ENCODE measurements around the gene DVL3.
"Not testable (repeated sequence)": the region's sequence is repeated elsewhere in the genome, so short reads cannot be mapped to it uniquely, and the experiment has no call there.

Gene DVL3

DNA sequence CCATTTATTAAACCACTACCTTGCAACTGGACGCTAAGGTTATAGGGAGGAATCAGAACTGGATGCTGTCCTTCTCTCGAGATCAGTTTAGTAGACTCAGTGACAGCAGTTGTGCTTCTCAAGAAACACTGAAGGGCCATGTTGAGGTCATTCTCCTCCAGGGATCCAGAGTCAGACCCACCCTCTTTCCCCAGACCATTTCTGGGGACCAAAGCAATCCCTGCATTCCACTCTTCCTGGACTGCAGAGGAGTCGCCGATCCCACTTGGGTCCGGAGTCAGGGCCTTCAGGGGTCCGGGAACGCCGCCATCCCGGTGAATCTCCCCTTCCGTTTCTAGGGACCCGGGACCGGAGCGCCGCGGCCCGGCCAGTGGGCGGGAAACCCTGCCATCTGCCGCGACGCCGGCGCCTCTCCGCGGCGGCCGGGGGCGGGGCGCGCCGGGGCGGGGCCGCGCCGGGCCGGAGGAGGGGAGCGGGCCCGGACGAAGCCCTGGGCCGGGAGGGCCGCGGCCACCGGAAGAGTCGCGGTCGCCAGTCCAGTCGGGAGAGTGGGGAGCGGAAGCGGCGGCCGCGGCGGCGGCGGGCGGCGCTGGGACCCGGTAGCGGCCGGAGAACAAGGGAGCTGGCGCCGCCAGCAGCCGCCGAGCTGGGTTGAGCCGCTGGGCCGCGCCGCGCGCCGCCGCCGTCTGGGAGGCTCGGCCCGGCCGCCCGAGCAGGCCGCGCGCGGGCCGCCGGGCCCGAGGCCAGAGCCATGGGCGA lies at the start of gene DVL3:
DVL3 (plus strand) TSS at position 493 of the 759 bp plus-strand sequence; CDS start at position 752, 259 bp downstream.
- DNase-seq (ENCODE audit: low spot score), result peak; percentile 69

DNA sequence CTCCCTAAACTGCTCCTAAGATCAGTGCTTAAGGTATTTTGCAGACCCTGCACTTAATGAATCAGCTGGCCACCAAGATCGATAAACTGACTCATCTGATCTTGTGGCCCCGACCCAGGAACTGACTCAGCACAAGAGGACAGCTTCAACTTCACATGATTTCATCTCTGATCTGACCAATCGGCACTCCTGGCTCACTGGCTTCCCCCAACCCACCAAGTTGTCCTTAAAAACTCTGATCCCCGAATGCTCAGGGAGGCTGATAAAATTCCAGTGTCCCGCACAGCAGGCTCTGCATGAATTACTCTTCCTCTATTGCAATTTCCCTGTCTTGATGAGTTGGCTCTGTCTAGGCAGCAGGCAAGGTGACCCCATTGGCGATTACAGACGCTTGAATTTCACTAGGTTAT lies 44.9 kb upstream of the DVL3 start:
- DNase-seq (ENCODE audit: low spot score), result no peak

DNA sequence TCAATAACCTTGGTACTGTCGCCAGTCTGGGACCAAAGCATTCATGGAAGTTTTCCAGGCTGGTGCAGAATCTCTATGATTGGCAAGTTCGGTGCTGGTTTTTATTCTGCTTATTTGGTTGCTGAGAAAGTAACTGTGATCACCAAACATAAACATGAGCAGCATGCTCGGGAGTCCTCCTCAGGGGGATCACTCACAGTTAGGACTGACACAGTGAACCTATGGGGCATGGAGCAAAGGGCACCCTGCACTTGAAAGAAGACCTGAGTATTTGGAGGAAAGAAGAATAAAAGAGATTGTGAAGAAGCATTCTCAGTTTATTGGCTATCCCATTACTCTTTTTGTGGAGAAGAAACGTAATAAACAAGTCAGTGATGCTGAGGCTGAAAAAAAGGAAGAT lies 39.2 kb upstream of the DVL3 start:
- no peak for DNase-seq (ENCODE audit: low spot score)

DNA sequence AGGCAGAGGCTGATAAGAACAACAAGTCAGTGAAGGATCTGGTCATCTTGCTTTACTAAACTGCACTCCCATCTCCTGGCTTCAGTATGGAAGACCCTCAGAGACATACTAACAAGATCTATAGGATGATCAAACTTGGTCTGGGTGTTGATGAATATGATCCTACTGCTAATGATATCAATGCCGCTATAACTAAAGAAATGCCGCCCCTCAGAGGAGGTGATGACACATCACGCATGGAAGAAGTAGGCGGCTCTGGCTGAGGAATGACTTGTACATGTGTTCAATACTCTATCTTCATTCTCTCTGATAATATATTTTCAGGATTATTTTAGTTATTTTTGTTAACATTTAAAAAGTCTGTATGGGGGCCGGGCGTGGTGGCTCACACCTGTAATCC lies 37.5 kb upstream of the DVL3 start:
- no peak for DNase-seq (ENCODE audit: low spot score)

DNA sequence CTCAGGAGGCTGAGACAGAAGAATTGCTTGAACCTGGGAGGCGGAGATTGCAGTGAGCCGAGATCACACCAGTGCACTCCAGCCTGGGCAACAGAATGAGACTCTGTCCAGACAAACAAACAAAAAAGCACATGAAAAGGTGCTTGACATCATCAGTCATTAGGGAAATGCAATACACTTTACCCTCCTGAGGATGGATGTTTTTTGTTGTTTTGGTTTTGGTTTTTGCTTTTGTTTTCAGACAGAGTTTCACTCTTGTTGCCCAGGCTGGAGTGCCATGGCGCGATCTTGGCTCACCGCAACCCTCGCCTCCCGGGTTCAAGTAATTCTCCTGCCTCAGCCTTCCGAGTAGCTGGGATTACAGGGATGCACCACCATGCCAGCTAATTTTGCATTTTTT lies 34.1 kb upstream of the DVL3 start:
- not testable (repeated sequence) for DNase-seq (ENCODE audit: low spot score)

DNA sequence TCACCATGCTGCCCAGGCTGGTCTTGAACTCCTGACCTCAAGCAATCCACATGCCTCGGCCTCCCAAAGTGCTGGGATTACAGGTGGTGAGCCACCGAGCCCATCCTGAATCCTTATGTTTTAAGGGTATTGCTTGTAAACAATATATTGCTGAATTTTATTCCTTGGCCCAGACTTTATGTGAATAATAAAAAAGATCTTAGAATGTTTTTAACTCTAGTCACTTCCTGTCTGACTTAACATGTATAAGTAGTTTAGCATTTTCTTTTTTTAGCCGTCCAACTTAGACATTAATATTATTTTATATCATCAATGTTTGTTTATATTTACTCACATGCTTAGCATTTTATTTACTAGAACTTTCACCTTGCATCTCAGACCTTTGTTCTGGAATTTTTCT lies 29.2 kb upstream of the DVL3 start:
- DNase-seq (ENCODE audit: low spot score), result no peak

DNA sequence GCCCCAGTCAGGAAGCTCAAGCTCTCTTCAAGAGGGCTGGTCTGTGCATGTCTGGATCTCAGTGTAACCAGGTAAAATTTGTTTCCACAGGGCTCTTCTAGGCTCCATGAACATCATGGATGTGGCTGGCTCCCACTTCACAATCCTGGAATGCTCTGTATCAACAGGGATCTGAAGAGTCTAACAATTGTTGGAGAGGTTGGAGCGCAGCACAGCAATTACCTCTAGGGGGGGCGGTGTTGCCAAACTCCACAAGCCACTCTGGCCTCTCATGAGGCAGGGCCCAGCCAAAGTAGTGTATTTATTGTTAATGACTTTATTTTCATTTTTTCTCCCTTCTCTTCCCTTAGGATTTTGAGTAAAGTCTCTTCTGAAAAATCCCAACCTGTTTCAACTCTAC lies 26.2 kb upstream of the DVL3 start:
- no peak for DNase-seq (ENCODE audit: low spot score)

DNA sequence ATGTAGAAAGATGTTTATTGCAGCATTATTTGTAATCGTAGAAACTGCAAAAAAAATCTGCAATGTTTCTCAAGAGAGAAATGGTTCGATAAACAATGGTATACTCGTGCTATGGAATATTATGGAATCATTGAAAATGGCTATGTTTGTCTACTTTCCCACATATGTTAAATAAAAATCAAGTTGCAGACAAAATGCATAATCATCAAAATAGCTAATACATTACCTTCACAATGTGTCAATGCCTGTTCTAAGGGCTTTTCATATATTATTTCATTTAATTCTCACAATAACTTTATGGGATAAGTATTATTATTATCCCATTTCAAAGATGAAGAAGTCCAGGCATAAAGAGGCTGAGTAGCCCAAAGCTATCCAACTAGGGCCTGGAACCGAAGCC lies 22.2 kb upstream of the DVL3 start:
- DNase-seq (ENCODE audit: low spot score), result no peak

DNA sequence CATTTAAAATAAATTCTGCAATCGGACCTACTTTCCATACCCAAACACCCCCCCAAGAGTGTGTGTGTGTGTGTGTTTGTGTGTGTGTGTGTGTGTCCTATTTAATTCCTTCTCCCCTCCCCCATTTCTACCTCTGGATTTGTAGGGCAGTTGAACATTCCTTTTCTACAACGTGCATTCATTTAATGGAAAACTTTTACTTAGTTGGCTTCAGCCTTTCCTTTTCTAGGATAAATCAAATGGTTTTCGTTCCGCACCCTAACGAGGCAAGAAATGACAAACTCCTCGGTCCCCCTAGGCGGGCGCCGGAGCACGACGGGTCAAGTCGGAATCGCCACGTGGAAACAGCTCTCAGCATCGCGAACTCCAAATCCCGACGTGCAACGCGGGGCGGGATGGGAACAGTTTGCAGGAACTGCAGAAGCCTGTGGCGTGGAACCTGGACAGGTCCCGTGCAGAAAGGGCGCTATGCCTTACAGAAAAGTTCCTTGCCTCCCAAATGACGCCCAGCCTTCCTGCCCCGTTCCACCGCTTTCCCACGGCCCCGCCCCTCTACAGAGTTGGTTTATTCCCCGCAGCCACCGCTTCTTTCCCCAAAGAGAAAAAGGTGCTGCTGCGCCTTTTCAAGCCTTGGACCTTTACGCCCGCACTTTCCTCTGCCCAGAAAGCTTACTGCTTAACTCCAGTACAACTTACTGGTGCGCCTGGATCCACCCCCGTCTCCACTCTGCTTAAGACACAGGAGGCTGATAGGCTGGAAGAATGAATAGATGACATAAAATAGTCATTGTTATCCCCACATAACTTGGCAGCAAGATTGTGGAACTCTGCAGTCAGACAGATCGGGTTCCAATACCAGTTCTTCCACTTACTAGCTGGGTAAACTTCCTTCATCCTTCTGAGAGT lies 21.1 kb upstream of the DVL3 start:
- DNase-seq (ENCODE audit: low spot score), result peak; percentile 82

DNA sequence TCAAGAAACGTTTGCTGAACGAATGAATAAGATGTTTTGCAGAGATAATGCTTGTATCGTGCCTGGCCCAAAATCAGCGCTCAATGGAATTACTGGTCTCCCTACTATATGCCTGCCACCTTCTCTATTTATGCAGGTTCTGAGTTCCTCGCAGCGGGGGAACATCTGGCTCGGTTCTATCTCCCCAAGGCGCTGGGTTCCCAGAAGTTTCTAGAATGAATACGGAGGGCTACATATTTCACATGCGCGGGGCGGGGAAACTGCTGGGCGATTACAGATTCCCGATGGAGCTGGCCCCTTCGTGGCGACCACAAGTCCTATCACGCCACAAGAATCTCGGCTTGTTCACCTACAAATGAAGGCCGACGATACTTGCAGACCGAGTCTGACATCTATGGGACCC lies 20.4 kb upstream of the DVL3 start:
- DNase-seq (ENCODE audit: low spot score), result no peak

DNA sequence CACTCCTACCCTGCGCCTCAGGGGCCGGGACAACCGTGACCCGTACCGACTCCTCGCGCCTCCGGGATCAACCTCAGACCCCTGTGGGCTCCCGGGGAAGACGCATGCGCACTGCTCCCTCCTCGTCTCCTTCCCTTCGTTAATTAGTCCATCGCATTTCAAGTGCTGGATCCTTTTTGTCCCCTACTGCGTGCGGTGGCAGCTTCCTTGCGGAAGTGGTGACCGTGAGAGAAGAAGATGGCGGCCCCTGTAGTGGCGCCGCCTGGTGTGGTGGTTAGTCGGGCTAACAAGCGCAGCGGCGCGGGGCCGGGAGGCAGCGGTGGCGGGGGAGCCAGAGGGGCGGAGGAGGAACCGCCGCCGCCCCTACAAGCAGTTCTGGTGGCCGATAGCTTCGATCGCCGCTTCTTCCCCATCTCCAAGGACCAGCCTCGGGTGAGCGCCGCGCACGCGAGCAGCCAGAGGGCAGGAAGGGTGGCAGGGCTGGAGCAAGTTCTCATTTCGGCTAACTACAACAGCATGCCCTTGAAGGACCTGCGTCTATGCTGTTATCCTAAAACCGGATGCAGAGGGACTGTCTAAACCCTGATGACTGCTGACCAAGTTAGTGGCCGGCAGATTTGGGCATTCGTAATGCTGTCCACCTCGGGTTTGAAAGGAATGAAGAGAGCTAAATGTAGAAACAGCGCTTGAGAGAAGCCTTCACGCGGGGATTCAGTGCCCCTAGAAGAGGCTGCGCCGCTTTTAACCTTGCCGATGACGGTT lies 19.8 kb upstream of the DVL3 start, which contains the start of gene EIF2B5:
EIF2B5 (plus strand) TSS at position 210 of the 762 bp plus-strand sequence; CDS start at position 238, 28 bp downstream.
- DNase-seq (ENCODE audit: low spot score), result peak; percentile 95

DNA sequence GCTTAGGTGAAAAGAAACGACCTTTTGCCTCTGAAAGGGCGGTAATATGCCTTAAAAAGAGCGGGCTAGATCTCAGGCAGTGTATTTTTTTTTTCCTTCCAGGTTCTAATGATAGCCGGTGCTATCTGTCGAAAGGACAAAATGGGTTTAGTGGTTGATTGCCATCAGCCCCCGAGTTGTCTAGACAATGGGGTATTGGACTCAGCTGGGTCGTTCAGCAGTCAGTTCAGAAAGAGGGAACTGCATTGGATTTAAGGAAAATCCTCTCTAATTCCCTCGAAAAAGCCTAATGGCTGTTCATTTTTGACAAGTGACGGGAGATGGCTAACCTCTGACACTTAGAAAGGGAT lies 19.3 kb upstream of the DVL3 start:
- DNase-seq (ENCODE audit: low spot score), result no peak

DNA sequence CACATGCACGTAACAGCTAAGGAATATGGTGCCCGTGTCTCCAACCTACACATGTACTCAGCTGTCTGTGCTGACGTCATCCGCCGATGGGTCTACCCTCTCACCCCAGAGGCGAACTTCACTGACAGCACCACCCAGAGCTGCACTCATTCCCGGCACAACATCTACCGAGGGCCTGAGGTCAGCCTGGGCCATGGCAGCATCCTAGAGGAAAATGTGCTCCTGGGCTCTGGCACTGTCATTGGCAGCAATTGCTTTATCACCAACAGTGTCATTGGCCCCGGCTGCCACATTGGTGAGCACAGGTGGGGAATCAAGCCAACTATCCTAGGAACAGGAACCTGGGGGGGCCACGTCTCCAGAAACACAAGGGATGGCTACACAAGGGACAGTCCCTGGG lies 14.7 kb upstream of the DVL3 start:
- no peak for DNase-seq (ENCODE audit: low spot score)

DNA sequence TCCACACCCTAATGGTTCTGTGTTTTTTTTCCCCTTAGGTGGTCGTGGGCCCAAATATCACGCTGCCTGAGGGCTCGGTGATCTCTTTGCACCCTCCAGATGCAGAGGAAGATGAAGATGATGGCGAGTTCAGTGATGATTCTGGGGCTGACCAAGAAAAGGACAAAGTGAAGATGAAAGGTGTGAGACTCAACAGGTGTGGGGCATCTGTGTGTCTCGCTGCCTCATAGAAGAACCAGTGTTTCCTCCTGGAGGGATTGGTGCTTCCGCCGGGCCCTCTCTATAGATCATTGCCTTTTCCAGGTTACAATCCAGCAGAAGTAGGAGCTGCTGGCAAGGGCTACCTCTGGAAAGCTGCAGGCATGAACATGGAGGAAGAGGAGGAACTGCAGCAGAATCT lies 13.0 kb upstream of the DVL3 start:
- no peak for DNase-seq (ENCODE audit: low spot score)

DNA sequence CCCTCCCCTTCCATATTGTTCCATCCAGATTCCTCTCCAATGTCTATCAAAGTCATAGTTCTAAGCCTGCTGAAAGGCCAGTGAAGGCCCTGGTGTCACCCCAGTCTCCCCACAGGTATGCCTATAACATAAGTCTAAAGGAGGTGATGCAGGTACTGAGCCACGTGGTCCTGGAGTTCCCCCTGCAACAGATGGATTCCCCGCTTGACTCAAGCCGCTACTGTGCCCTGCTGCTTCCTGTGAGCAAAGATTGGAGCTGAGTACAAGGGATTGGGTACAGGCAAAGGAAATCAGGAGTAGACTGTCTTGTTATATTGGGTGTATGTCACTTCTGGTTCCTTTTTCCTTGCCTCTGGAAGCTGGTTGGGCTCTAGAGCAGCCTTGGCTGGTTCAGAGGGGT lies 11.8 kb upstream of the DVL3 start:
- DNase-seq (ENCODE audit: low spot score), result no peak

DNA sequence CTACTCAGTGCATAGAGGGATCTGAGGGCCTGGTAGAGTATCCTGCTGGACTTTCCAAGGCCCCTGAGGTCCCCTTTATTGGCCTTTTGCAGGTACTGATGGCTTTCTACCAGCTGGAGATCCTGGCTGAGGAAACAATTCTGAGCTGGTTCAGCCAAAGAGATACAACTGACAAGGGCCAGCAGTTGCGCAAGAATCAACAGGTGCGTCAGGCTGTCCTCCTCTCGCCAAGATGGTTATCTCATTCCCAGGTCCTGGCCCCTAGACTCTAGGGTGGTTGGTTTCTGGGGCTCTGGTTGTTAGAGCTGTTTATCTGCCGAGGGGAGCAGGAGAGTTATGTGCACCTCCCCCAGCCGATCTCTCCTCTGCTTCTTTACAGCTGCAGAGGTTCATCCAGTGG lies 10.7 kb upstream of the DVL3 start:
- no peak for DNase-seq (ENCODE audit: low spot score)

DNA sequence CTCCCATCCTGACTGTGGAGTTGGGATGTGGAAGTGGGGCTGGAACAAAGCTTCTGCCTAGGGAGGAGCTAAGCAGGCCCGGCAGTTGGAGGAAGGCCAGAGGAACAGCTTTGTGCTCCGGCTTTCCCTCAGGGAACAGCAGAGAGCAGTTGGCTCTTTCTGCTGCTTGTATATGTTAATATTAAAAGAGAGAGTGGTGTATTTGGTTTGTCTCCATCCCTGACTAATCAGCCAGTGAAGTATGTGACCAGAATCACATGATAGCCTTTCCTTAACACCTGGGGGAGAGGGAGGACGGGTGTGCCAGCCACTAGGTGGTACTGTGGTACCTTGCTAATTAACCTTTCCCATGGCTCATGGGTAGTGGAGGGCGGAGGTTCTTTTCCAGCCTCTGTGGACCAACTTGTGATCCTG lies 10.1 kb upstream of the DVL3 start:
- peak; percentile 18 for DNase-seq (ENCODE audit: low spot score)

DNA sequence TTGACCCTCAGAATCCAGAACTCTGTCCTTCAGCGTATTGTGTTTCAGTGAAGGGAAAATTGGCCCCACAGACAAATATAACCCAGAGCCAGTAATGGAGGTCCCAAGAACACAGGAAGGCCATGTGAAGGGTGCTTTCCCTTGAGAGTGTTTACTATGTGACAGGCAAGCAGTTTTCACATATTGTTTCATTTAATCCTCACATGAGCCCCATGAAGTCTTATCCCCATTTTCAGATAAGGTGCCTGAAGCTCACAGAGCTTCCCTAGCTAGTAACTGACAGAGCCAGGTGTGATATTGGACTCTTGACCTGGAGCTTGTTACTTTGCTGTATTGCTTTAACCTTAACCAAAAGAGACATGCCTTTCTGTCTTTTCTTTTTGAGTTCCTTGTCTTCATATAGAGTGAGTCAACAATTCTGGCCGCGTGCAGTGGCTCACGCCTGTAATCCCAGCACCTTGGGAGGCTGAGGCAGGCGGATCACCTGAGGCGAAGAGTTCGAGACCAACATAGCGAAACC lies 9.4 kb upstream of the DVL3 start:
- DNase-seq (ENCODE audit: low spot score), result no peak

DNA sequence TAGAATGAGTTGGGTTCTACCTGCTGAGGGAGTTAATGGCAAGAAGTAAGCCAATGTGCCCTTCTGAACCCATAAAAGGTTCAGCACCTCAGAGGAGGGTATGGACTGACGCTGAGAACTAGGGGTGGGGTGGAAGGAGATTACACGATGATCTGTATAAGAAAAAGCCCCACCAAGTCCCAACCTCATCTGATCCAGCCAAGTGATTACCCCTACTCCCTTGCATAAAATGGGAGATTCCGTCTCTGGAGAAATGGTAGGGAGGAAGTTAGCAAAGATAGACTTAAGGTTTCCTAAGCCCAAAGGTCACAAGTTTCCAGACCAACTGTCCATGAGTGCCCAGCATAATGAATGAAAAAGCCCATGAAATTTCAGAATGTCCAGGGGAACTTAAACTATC lies 7.1 kb upstream of the DVL3 start:
- no peak for DNase-seq (ENCODE audit: low spot score)

DNA sequence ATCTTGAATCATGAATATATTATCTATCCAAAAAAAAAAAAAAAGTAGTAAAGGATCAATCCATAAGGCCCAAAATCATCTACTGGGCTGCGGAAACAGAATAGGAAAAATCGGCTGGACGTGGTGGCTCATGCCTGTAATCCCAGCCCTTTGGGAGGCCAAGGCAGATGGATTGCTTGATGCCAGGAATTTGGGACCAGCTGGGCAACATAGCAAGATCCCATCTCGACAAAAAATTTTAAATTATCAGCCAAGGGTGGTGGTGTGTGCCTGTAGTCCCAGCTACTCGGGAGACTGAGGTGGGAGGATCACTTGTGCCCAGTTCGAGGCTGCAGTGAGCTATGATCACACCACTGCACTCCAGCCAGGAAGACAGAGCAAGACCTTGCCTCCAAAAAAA lies 6.1 kb upstream of the DVL3 start:
- DNase-seq (ENCODE audit: low spot score), result no peak

DNA sequence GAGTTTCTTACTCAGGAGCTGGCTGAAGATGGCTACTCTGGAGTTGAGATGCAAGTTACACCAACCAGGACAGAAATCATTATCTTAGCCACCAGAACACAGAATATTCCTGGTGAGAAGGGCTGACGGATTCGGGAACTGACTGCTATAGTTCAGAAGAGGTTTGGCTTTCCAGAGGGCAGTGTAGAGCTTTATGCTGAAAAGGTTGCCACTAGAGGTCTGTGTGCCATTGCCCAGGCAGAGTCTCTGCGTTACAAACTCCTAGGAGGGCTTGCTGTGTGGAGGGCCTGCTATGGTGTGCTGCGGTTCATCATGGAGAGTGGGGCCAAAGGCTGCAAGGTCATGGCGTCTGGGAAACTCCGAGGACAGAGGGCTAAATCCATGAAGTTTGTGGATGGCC lies 5.4 kb upstream of the DVL3 start:
- not testable (repeated sequence) for DNase-seq (ENCODE audit: low spot score)
